GM12878 (cell line): ENCODE measurements around the gene TOR1B. TPM values are rescaled to one million over a fixed set of nuclear protein-coding genes. Genes with fewer than 3 reads are reported as not detected.

Experiments used
- ATAC-seq: fragments of 200-7000 bp; cut with Tn5 transposase; 3 replicates; pipeline ENCODE4 v1.9.1; 2020; ENCODE audit warnings: mild to moderate bottlenecking, moderate library complexity
- BruUV-seq: library from RNA; stranded (reverse); fragments of 400-500 nt; replicated peaks from 2 replicates; lab custom pipeline; 2021; lab: Mats Ljungman, UMichigan
- CTCF ChIA-PET: fragments of 300-600 bp; sonication (Branson Sonifier 250); formaldehyde crosslinking; extraction: SDS; loops from one replicate; lab custom pipeline; 2021; ENCODE audit warnings: inconsistent platforms; lab: Yijun Ruan, JAX
- POLR2A ChIA-PET: fragments of 350-600 bp; formaldehyde crosslinking; extraction: SDS; loops from one replicate; lab custom pipeline; 2021; ENCODE audit warnings: inconsistent platforms; lab: Charles Lee
- RAD21 ChIA-PET: fragments of 300-600 bp; sonication (Branson Sonifier 250); formaldehyde crosslinking; loops from one replicate; lab custom pipeline; 2023; ENCODE audit warnings: antibody characterized with exemption; ENCODE audit not compliant: unreplicated experiment; lab: Charles Lee
- SMC1A ChIA-PET: fragments of 300-600 bp; sonication (Branson Sonifier 250); formaldehyde crosslinking; loops from one replicate; lab custom pipeline; 2023; ENCODE audit not compliant: unreplicated experiment, uncharacterized antibody; lab: Charles Lee
- DNase-seq: peaks from one replicate; pipeline ENCODE4 v3.0.0-alpha.2; 2011; ENCODE audit warnings: low read depth, low spot score
- FAIRE-seq: peaks from 3 replicates; lab custom pipeline; 2011; peaks lifted over from hg19 to GRCh38; lab: Jason Lieb, UNC
- H2AFZ ChIP-seq: 2 replicates; pipeline ENCODE4 v1.6.0; 2011; ENCODE audit warnings: low read depth, low read length, control low read depth; ENCODE audit not compliant: control insufficient read depth
- H3K27ac ChIP-seq: 2 replicates; pipeline ENCODE4 v1.5.1; 2011; ENCODE audit warnings: control low read depth; ENCODE audit not compliant: control insufficient read depth, insufficient read depth
- H3K27me3 ChIP-seq, 2 experiments: replicated peaks in 1 of 2; 2 replicates each; pipeline versions ENCODE4 v1.6.0 to v1.6.1; 2011; ENCODE audit warnings: low read length in 1 of 2; ENCODE audit not compliant: control insufficient read depth in 2 of 2, insufficient read depth in 2 of 2
- H3K36me3 ChIP-seq, 2 experiments: 2 replicates each; pipeline ENCODE4 v1.5.1; 2011; ENCODE audit warnings: low read length in 1 of 2; ENCODE audit not compliant: control insufficient read depth in 2 of 2, insufficient read depth in 2 of 2
- H3K4me1 ChIP-seq: 2 replicates; pipeline ENCODE4 v1.6.1; 2011; ENCODE audit warnings: mild to moderate bottlenecking, low read length, moderate library complexity, mixed read lengths; ENCODE audit not compliant: control insufficient read depth, insufficient read depth
- H3K4me2 ChIP-seq: 2 replicates; pipeline ENCODE4 v1.6.0; 2011; ENCODE audit warnings: control low read depth; ENCODE audit not compliant: control insufficient read depth, insufficient read depth
- H3K4me3 ChIP-seq: fragments of 200-600 bp; sonication (generic); 2 replicates; pipeline ENCODE4 v1.5.1; 2016
- H3K79me2 ChIP-seq: 2 replicates; pipeline ENCODE4 v1.6.0; 2011; ENCODE audit warnings: low read length; ENCODE audit not compliant: control insufficient read depth, insufficient read depth
- H3K9ac ChIP-seq: 2 replicates; pipeline ENCODE4 v1.8.0; 2011; ENCODE audit warnings: low read length, control low read depth, mixed read lengths; ENCODE audit not compliant: control insufficient read depth, insufficient read depth
- H3K9me3 ChIP-seq: replicated peaks from 3 replicates; pipeline ENCODE4 v1.5.1; 2011; ENCODE audit warnings: mild to moderate bottlenecking, low read length; ENCODE audit not compliant: control insufficient read depth, insufficient read depth
- H4K20me1 ChIP-seq: 2 replicates; pipeline ENCODE4 v1.6.0; 2011; ENCODE audit not compliant: control insufficient read depth, insufficient read depth
- ASH2L ChIP-seq: fragments of 300-600, 200-600 bp; sonication (generic); IDR thresholded peaks from 2 replicates; pipeline ENCODE4 v1.6.1; 2017; ENCODE audit warnings: low read depth, mild to moderate bottlenecking, borderline replicate concordance
- BCL11A ChIP-seq: IDR thresholded peaks from 2 replicates; pipeline ENCODE4 v1.6.1; 2011; ENCODE audit warnings: low read depth, low read length
- BCLAF1 ChIP-seq: fragments of 450-650 bp; IDR thresholded peaks from 2 replicates; pipeline ENCODE4 v1.6.1; 2017; ENCODE audit warnings: antibody characterized with exemption, mild to moderate bottlenecking, moderate library complexity
- HDAC6 ChIP-seq: fragments of 200-600 bp; sonication (generic); IDR thresholded peaks from one replicate; pipeline ENCODE4 v1.8.0; 2017; ENCODE audit warnings: antibody characterized with exemption; ENCODE audit not compliant: unreplicated experiment
- MLLT1 ChIP-seq: fragments of 450-650 bp; IDR thresholded peaks from 2 replicates; pipeline ENCODE4 v1.6.1; 2016; ENCODE audit warnings: mild to moderate bottlenecking
- MTA2 ChIP-seq: fragments of 450-650 bp; IDR thresholded peaks from 2 replicates; pipeline ENCODE4 v1.6.1; 2016; ENCODE audit warnings: low read depth, mild to moderate bottlenecking, moderate library complexity
- MYC ChIP-seq: IDR thresholded peaks from 2 replicates; pipeline ENCODE4 v1.6.1; 2011; ENCODE audit warnings: mild to moderate bottlenecking, low read length, moderate library complexity, inconsistent platforms; ENCODE audit not compliant: insufficient read depth, insufficient replicate concordance, insufficient read length, severe bottlenecking
- NR2F1 ChIP-seq: fragments of 450-650 bp; conservative IDR thresholded peaks from 2 replicates; pipeline ENCODE4 v1.6.1; 2017; ENCODE audit warnings: mild to moderate bottlenecking
- SMAD1 ChIP-seq: fragments of 450-650 bp; IDR thresholded peaks from 2 replicates; pipeline ENCODE4 v1.6.1; 2018; ENCODE audit warnings: mild to moderate bottlenecking, low read depth; ENCODE audit not compliant: partially characterized antibody
- SREBF2 ChIP-seq: IDR thresholded peaks from 2 replicates; pipeline ENCODE4 v1.6.1; 2012; ENCODE audit warnings: mild to moderate bottlenecking, low read length
- ZNF592 ChIP-seq: fragments of 450-650 bp; IDR thresholded peaks from 2 replicates; pipeline ENCODE4 v1.6.1; 2017; ENCODE audit warnings: mild to moderate bottlenecking, moderate library complexity
- ZZZ3 ChIP-seq: IDR thresholded peaks from 2 replicates; pipeline ENCODE4 v1.6.1; 2011; ENCODE audit warnings: low read depth; ENCODE audit not compliant: control insufficient read depth, insufficient read length
- WGBS: methylation state at CpG from one replicate; pipeline ENCODE4 v1.1.6; 2016; ENCODE audit warnings: low lambda C conversion rate; ENCODE audit not compliant: insufficient replicate concordance, insufficient coverage; ENCODE audit errors: missing lambda C conversion rate; 5-methylcytosine and 5-hydroxymethylcytosine counted together
- in situ Hi-C: fragments of 300-500 bp; cut with MboI; formaldehyde crosslinking; loops from 9 replicates; pipeline ENCODE4 v1.14.3; 2018; ENCODE audit warnings: mixed read lengths
- intact Hi-C: fragments of 100-400 bp; cut with micrococcal nuclease; formaldehyde crosslinking; loops from one replicate; pipeline ENCODE4 v1.14.2; 2022; ENCODE audit not compliant: unreplicated experiment
- polyA plus RNA-seq, 11 experiments: library from polyadenylated mRNA; depleted of rRNA in 4 of 11; unstranded in 6 of 11; stranded (reverse) in 5 of 11; fragments of >200 nt; fragmentation: Nextera tagmentation in 4 of 11; fragmentation: Illumina TruSeq in 1 of 11; extraction: Ambion mirVana in 4 of 11; extraction: Trizol in 1 of 11; gene quantifications; 1 replicate in 1 of 11; 2 replicates in 10 of 11; pipeline versions ENCODE4 v1.2.1 to v1.2.3, GENCODE V29; 2011 to 2016; ENCODE audit warnings: inconsistent platforms in 2 of 11, missing spikeins in 2 of 11, low read depth in 1 of 11
- total RNA-seq, 4 experiments: library from RNA; depleted of rRNA in 3 of 4; stranded (reverse); fragments of >200 nt in 3 of 4; fragmentation: Illumina TruSeq in 1 of 4; extraction: Trizol in 1 of 4; gene quantifications; 2 replicates each; pipeline versions ENCODE4 v1.2.1 to v1.2.3, GENCODE V29; 2013 to 2021

Gene TOR1B
- total and polyA plus RNA-seq, 10 of the 15 experiments (the other 5 are each of a cell fraction or from before 2014, with no cell fraction given): 1.8 to 17.5 (median 9.9) TPM

GRCh38 chr9:129757045-129757444, 45.9 kb upstream of the TOR1B start:
- intact Hi-C loops (no loop called here), in situ Hi-C loops (no loop called here)
- H3K27me3 ChIP-seq: no peaks in the 10 kb centered on the region; a peak in 1 of 4 replicates
- peak overlapping the region; percentile 7; the same call in 1 of the 2 replicates for H3K4me2 ChIP-seq
- peaks cover 5% of the 10 kb centered on the region; the same call in 1 of the 2 replicates for H3K4me1 ChIP-seq
- H3K79me2 ChIP-seq: no peaks in the 10 kb centered on the region
- H3K4me3 ChIP-seq: no peak overlapping the region
- no peak for FAIRE-seq
- H3K9me3 ChIP-seq: no peaks in the 10 kb centered on the region
- no peaks in the 10 kb centered on the region for H4K20me1 ChIP-seq
- peak; percentile 24; the same call in 1 of the 3 replicates for ATAC-seq
- no peaks in the 10 kb centered on the region for H3K36me3 ChIP-seq
- SMC1A ChIA-PET: no interaction called here
- BruUV-seq: no TSS peak
- DNase-seq: no peak
- no peak overlapping the region for H2AFZ ChIP-seq
- CTCF ChIA-PET: interaction anchor here (1.6 to 2.2 kb wide), 2 partner anchors 19 to 31 kb away, joined by 4 to 8 read pairs; no protein-coding TSS in a partner anchor
- H3K9ac ChIP-seq: no peak overlapping the region
- POLR2A ChIA-PET: no interaction called here
- 31% methylated on average over 9 of the region's 9 CpGs for WGBS
- RAD21 ChIA-PET: interaction anchor here (1.0 kb wide), 1 partner anchor 30 kb away, joined by 3 read pairs; no protein-coding TSS in a partner anchor
- no peak overlapping the region for H3K27ac ChIP-seq
- no peak for TF ChIP-seq MTA2
- no peak for TF ChIP-seq ZZZ3
- no peak for TF ChIP-seq MYC
- TF ChIP-seq HDAC6: no peak
- no peak for TF ChIP-seq SREBF2
- no peak for TF ChIP-seq SMAD1
- TF ChIP-seq ASH2L: no peak
- no peak for TF ChIP-seq BCLAF1
- TF ChIP-seq ZNF592: no peak
- TF ChIP-seq MLLT1: no peak
- no peak for TF ChIP-seq NR2F1
- no peak for TF ChIP-seq BCL11A
